Mucosa of descending colon (tissue), 3 donors: ENCODE results near the gene CHST14. TPM values are rescaled to one million over a fixed set of nuclear protein-coding genes. Genes with fewer than 3 reads are reported as not detected.
A peak's percentile ranks its signal among the peaks of the same experiment; 100 is the strongest.

Source experiments
- ATAC-seq: fragments of 200-7000 bp; cut with Tn5 transposase; one replicate; pipeline ENCODE4 v1.9.1; 2020; ENCODE audit warnings: mild to moderate bottlenecking, moderate library complexity
- DNase-seq, 3 donors: peaks; one replicate each; pipeline ENCODE4 v3.0.0-alpha.2; 2020
- H3K36me3 ChIP-seq: fragments of 200-600 bp; one replicate; pipeline ENCODE4 v1.8.0; 2021; ENCODE audit warnings: low read depth, mild to moderate bottlenecking
- H3K4me1 ChIP-seq: fragments of 200-600 bp; one replicate; pipeline ENCODE4 v1.8.0; 2021; ENCODE audit warnings: low read depth, mild to moderate bottlenecking
- H3K4me3 ChIP-seq: fragments of 200-600 bp; one replicate; pipeline ENCODE4 v1.8.0; 2021; ENCODE audit warnings: mild to moderate bottlenecking
- H3K9me3 ChIP-seq: fragments of 200-600 bp; one replicate; pipeline ENCODE4 v1.8.0; 2021; ENCODE audit warnings: mild to moderate bottlenecking
- intact Hi-C, 2 donors: fragments of 100-400 bp; cut with DNase I in 1 of 2; cut with micrococcal nuclease in 1 of 2; formaldehyde crosslinking; loops; one replicate each; pipeline versions ENCODE4 v1.11.0 to v1.11.1; 2022; cut with DNase I, micrococcal nuclease
- total RNA-seq, 3 donors: library from RNA; stranded (reverse); fragmentation: NEBNext Ultra II Directional in 2 of 3; extraction: Animal tissue kit (Norgen Biotek cat#: 25700) in 2 of 3; gene quantifications; one replicate each; pipeline versions ENCODE4 v1.2.1 to v1.2.4, GENCODE V29; 2021 to 2023
- TF ChIP-seq, protein P1 (sequence below): fragments of 200-600 bp; IDR thresholded peaks from one replicate; pipeline ENCODE4 v1.8.0; 2022; ENCODE audit warnings: antibody characterized with exemption, mild to moderate bottlenecking
- donor health status: DM: no; HTN: no; CAD: no; lungs with moderate emphysema.
- donor health status: DM: no; HTN: no; CAD: no.
- donor health status: DM: no; HTN: yes; CAD: no.

CHST14 gene
- total RNA-seq, 3 donors from 2014 or later: 3.5 to 10.5 (median 4.8) TPM

GRCh38 chr15:40468898-40469331, 1.9 kb upstream of the CHST14 start:
- TF ChIP-seq, protein P1, sequence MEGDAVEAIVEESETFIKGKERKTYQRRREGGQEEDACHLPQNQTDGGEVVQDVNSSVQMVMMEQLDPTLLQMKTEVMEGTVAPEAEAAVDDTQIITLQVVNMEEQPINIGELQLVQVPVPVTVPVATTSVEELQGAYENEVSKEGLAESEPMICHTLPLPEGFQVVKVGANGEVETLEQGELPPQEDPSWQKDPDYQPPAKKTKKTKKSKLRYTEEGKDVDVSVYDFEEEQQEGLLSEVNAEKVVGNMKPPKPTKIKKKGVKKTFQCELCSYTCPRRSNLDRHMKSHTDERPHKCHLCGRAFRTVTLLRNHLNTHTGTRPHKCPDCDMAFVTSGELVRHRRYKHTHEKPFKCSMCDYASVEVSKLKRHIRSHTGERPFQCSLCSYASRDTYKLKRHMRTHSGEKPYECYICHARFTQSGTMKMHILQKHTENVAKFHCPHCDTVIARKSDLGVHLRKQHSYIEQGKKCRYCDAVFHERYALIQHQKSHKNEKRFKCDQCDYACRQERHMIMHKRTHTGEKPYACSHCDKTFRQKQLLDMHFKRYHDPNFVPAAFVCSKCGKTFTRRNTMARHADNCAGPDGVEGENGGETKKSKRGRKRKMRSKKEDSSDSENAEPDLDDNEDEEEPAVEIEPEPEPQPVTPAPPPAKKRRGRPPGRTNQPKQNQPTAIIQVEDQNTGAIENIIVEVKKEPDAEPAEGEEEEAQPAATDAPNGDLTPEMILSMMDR: no peak
- H3K4me3 ChIP-seq: no peak overlapping the region
- intact Hi-C loops: no loop called here
- no peaks in the 10 kb centered on the region for H3K9me3 ChIP-seq
- DNase-seq: no peak
- ATAC-seq: no peak
- H3K4me1 ChIP-seq: peaks cover 9% of the 10 kb centered on the region
- no peaks in the 10 kb centered on the region for H3K36me3 ChIP-seq

DNA sequence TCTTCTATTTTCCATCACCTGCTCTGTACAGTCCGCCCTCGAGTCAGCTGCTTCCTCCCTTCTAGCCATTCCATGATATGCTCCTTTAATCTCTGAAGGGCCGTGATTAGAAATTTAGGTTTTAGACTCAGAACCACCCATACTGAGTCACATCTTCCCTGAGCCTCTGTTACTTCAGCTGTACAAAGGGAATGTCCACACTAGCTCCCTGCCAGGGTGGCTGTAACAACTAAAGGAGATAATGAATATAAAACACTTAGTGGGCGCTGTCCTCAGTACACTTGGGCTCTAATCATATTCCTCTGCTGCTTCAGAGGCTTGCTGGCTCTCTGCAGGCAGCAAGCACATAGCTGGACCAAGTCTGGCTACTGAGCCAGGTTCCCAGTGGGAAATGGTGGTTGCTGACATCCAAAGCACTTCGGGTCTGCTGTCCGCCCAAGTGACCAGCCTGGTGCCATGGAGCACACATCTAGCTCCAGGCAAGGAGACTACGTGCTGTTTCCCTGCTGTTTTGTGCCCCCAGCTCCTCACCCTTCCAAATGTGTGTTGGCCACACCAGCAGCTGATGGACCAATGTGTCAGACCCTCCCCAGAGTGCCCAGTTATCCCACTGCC, 901 bp upstream of the CHST14 start:
- Histone ChIP-seq H3K4me1 (peaks cover 9% of the 10 kb centered on the region), H3K4me3 (no peak overlapping the region), H3K9me3 (no peaks in the 10 kb centered on the region), H3K36me3 (no peaks in the 10 kb centered on the region)
- DNase-seq (no peak), ATAC-seq (no peak)
- intact Hi-C loops: no loop called here
- TF ChIP-seq, protein P1: no peak

DNA sequence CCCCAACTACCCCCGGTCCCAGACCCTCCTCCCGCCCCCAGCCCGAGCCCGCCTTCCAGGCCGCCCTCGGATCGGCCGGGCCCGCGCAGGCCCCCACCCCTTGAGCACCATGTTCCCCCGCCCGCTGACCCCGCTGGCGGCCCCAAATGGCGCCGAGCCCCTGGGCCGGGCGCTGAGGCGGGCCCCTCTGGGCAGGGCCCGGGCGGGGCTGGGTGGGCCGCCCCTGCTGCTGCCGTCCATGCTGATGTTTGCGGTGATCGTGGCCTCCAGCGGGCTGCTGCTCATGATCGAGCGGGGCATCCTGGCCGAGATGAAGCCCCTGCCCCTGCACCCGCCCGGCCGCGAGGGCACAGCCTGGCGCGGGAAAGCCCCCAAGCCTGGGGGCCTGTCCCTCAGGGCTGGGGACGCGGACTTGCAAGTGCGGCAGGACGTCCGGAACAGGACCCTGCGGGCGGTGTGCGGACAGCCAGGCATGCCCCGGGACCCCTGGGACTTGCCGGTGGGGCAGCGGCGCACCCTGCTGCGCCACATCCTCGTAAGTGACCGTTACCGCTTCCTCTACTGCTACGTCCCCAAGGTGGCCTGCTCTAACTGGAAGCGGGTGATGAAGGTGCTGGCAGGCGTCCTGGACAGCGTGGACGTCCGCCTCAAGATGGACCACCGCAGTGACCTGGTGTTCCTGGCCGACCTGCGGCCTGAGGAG, 472 bp downstream of the CHST14 start:
- ATAC-seq (peak; percentile 44), DNase-seq (peak; percentile 32 to 60 (median 57))
- Histone ChIP-seq H3K9me3 (no peaks in the 10 kb centered on the region), H3K4me1 (peaks cover 9% of the 10 kb centered on the region), H3K4me3 (peak overlapping the region; percentile 51), H3K36me3 (no peaks in the 10 kb centered on the region)
- TF ChIP-seq, protein P1: no peak
- intact Hi-C loops: no loop called here

GRCh38 chr15:40471808-40472150, 995 bp downstream of the CHST14 start:
- peak; percentile 40 for ATAC-seq
- DNase-seq: no peak
- peaks cover 6% of the 10 kb centered on the region for H3K4me1 ChIP-seq
- intact Hi-C loops: no loop called here
- TF ChIP-seq, protein P1: no peak
- no peaks in the 10 kb centered on the region for H3K36me3 ChIP-seq
- peak overlapping the region; percentile 51 for H3K4me3 ChIP-seq
- no peaks in the 10 kb centered on the region for H3K9me3 ChIP-seq

DNA sequence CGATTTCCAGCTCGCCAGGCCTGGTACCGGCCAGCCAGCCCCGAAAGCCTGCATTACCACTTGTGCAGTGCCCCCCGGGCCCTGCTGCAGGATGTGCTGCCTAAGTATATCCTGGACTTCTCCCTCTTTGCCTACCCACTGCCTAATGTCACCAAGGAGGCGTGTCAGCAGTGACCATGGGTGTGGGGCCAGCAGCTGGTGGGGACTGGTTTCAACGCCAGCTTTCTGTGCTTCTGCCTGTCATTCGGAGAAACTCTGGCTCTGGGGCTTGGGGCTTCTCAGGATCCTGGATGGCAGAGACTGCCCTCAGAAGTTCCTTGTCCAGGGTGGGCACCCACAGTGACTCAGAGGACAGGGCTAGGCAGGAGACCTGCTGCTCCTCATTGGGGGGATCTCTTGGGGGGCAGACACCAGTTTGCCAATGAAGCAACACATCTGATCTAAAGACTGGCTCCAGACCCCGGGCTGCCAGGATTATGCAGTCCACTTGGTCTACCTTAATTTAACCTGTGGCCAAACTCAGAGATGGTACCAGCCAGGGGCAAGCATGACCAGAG, 1.5 kb downstream of the CHST14 start:
- ATAC-seq (no peak), DNase-seq (no peak)
- TF ChIP-seq, protein P1: no peak
- no peak overlapping the region for H3K4me3 ChIP-seq
- H3K9me3 ChIP-seq: no peaks in the 10 kb centered on the region
- H3K4me1 ChIP-seq: peaks cover 6% of the 10 kb centered on the region
- H3K36me3 ChIP-seq: no peaks in the 10 kb centered on the region
- intact Hi-C loops: no loop called here
